GM13976 (cell line): ENCODE data around the gene TRPM1.

ENCODE experiments used
- DNase-seq: peaks from one replicate; pipeline ENCODE4 v3.0.0; 2012; ENCODE audit warnings: low spot score
- in situ Hi-C: fragments of 300-500 bp; cut with MboI; formaldehyde crosslinking; loops from one replicate; pipeline ENCODE4 v1.12.0; 2022; ENCODE audit warnings: low sequenced_read_pairs, mixed read lengths, inconsistent platforms; ENCODE audit not compliant: unreplicated experiment
- TF ChIP-seq, protein P1 (sequence below): IDR thresholded peaks from 2 replicates; pipeline ENCODE4 v1.5.1; 2012; ENCODE audit warnings: borderline replicate concordance, mild to moderate bottlenecking; ENCODE audit not compliant: insufficient read depth; ENCODE audit errors: extremely low read depth, missing control alignments, control extremely low read depth

Gene TRPM1

DNA sequence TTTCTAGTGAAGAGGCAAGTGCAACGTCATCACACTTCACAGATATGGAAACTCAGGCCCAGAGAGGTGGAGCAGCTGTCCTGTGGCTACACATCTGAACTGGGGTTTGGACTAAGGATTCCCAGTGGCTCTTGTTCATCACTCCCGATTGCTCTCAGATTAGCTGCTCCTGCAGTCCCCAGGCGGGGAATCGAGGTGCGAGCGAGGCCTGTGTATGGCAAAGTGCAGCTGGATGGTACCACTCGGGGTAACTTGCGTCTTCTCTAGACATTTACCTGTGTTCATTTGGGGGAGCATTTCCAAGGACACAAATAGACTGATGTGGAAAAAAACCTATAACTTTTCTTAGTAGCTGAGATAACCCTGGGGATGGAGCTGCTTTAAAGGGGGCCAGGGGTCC, 45.9 kb upstream of the TRPM1 start:
- TF ChIP-seq, protein P1, sequence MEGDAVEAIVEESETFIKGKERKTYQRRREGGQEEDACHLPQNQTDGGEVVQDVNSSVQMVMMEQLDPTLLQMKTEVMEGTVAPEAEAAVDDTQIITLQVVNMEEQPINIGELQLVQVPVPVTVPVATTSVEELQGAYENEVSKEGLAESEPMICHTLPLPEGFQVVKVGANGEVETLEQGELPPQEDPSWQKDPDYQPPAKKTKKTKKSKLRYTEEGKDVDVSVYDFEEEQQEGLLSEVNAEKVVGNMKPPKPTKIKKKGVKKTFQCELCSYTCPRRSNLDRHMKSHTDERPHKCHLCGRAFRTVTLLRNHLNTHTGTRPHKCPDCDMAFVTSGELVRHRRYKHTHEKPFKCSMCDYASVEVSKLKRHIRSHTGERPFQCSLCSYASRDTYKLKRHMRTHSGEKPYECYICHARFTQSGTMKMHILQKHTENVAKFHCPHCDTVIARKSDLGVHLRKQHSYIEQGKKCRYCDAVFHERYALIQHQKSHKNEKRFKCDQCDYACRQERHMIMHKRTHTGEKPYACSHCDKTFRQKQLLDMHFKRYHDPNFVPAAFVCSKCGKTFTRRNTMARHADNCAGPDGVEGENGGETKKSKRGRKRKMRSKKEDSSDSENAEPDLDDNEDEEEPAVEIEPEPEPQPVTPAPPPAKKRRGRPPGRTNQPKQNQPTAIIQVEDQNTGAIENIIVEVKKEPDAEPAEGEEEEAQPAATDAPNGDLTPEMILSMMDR = no peak
- in situ Hi-C loops = no loop called here
- DNase-seq = no peak

DNA sequence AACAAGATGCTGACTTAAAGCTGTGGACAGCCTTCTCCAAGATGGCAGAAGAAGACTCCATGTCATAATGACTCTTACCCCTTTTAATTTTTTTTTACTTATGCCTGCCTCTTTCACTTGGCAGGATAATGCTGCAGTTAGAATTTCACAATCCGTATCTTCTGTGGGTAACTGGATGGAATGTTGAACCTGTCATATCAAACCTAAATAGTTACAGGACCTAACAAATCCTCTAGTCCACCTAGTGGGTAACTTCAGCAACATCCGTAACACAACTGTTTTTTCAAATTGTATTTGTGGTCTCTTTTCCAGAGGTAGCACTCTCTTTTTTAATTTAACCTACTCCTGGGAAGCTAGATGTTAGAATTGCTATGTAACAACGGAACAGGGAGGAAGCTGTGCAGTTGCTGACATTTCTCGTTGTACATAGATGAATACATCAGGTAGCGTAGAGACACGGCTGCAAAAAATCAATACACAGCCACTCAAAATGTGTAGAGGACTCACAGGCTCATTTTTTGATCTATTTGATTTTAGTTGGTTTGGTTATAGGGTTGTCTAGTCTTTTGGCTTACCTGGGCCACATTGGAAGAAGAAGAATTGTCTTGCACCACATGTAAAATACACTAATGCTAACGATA, 43.9 kb upstream of the TRPM1 start:
- no peak for DNase-seq
- TF ChIP-seq, protein P1 = no peak
- in situ Hi-C loops = no loop called here

DNA sequence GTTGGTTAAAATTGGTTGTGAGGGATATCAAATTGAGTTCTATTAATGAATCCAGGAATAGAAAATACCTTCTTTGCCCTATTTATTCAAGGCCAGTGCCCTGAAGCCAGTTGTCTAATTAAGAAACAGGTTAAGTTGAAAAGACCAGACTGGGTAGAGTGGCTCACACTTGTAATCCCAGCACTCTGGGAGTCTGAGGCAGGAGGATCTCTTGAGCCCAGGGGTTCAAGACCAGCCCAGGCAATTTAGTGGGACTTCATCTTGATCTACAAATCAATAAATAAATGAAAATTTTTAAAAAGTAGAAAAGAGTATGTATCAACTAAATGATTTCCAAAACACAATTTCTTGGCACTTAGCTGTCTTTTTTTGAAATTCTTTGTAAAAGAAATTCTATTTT, 40.3 kb upstream of the TRPM1 start:
- in situ Hi-C loops = no loop called here
- TF ChIP-seq, protein P1 = no peak
- no peak for DNase-seq

DNA sequence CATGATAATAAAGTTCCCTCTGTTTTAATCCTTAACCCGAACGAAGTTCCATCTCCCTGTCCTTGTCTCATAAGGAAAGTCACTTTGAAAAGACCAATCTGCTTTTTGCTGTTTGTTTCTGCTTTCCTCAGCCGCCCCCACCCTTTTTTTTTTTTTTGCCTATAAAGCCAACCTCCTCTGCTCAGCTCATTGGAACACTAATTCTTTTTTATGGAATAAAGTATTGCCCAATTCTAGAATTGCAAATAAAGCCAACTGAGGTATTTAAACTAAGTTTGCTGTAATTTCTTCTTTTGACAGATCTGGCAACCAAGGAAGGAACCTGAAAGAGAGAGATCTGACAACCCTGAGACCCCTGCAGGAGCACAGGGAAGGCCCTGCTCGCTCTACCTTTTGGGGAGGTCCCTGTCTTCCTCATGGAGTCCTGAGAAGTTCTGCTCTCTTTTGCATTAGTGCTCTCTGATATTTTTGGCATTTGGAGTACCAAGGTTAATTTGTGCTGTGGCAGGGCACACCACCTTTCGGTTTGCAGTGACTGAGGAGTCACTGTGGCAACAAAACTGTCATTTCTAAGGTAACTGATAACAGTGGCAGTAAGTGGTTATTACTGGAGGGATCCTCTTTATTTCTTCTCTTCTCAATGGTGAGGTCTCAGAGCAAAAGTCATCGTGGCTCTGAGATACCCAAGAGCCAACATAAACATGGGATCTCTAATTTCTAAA, 35.2 kb upstream of the TRPM1 start:
- DNase-seq = no peak
- TF ChIP-seq, protein P1 = no peak
- in situ Hi-C loops = no loop called here

DNA sequence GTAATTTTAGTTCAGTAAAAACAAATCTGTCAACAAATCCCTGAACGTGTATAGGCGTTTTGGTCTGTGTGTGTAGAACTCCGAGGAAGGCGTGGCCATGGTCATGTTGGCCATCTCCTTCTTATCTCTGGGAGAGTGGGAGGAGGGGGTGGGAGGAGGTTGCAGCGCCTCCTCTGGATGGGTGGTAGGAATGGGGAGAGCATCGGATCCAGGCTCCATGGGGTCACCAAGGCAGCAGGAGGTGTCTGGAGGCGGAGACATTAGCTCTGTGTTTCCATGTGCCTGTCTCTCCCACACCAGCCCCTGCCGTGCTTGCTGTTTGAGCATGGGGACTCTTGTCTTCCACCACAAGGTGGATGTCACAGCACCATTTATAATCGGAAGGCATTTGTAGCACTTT, 34.5 kb upstream of the TRPM1 start:
- TF ChIP-seq, protein P1 = no peak
- in situ Hi-C loops = no loop called here
- DNase-seq = no peak

DNA sequence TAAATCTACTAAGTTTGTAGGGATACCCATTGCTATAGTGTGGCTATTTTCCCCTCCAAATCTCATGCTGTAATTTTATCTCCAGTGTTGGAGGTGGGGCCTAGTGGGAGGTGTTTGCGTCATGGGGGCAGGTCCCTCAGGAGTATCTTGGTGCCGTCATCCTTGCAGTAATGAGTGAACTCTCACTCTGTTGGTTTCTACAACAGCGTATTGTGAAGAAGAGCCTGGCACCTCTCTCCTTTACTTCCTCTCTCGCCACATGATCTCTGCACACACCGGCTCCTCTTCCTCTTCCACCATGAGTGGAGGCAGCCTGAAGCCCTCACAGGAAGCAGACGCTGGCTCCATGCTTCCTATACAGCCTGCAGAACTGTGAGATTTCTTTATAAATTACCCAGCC, 34.0 kb upstream of the TRPM1 start:
- TF ChIP-seq, protein P1 = no peak
- no peak for DNase-seq
- in situ Hi-C loops = no loop called here

DNA sequence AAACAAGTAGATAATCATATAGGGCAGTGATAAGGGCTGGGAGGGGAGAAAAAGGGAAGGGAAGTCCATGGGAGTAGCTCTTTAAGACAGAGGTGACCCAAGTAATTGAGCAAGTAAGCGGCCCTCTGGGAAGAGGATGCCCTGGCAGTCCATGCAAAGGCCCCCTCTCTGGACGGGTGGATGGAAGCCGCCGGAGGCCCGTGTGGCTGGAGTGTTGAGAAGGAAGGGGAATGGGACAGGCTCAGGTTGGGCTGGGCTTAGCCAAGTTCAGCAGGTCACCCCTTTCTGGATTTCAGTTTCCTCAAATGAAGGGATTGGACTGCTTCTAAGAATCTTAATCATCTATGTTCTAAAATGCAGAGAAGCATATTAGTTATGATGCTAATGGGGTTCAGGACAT, 32.4 kb upstream of the TRPM1 start:
- in situ Hi-C loops = no loop called here

More for the DNA sequence above, 32.4 kb upstream of the TRPM1 start:
- DNase-seq = no peak
- TF ChIP-seq, protein P1 = no peak
